GM21381 (cell line): Measurements from ENCODE around the gene ZNF319.

Experiments
- ATAC-seq: cut with Tn5 transposase; IDR thresholded peaks from one replicate; pipeline ENCODE4 v1.9.1; 2021; ENCODE audit warnings: mild to moderate bottlenecking, moderate library complexity; ENCODE audit not compliant: unreplicated experiment

The ZNF319 gene

GRCh38 chr16:58037365-58038057 lies 37.0 kb upstream of the ZNF319 start:
- no peak for ATAC-seq

GRCh38 chr16:58036943-58037342 lies 36.5 kb upstream of the ZNF319 start:
- no peak for ATAC-seq

GRCh38 chr16:58035356-58036170 lies 35.1 kb upstream of the ZNF319 start:
- no peak for ATAC-seq

- ATAC-seq, result no peak
Observed at GRCh38 chr16:58034774-58035173, 34.3 kb upstream of the ZNF319 start.

GRCh38 chr16:58034128-58034685 lies 33.7 kb upstream of the ZNF319 start:
- ATAC-seq, result no peak

- ATAC-seq, result no peak
Observed at GRCh38 chr16:58032710-58033293, 32.3 kb upstream of the ZNF319 start.

- no peak for ATAC-seq
Observed at GRCh38 chr16:58031016-58031800, 30.7 kb upstream of the ZNF319 start.

- ATAC-seq, result no peak
Observed at GRCh38 chr16:58030136-58030840, 29.8 kb upstream of the ZNF319 start.

GRCh38 chr16:58029410-58029809 lies 28.9 kb upstream of the ZNF319 start:
- no peak for ATAC-seq

- ATAC-seq, result no peak
Observed at GRCh38 chr16:58028541-58029070, 28.1 kb upstream of the ZNF319 start.

GRCh38 chr16:58027916-58028455 lies 27.5 kb upstream of the ZNF319 start:
- no peak for ATAC-seq

GRCh38 chr16:58027161-58027915 lies 26.9 kb upstream of the ZNF319 start:
- ATAC-seq, result no peak

GRCh38 chr16:58026705-58027160 lies 26.3 kb upstream of the ZNF319 start:
- ATAC-seq, result no peak

- no peak for ATAC-seq
Observed at GRCh38 chr16:58026139-58026704, 25.8 kb upstream of the ZNF319 start.

- ATAC-seq, result peak; percentile 65
Observed at GRCh38 chr16:58025351-58026138, 25.1 kb upstream of the ZNF319 start, which contains the start of gene MMP15. Gene MMP15, plus strand, starts transcription at chr16:58025754. Its CDS starts 597 bp downstream, at chr16:58026351.

GRCh38 chr16:58024486-58025350 lies 24.2 kb upstream of the ZNF319 start:
- no peak for ATAC-seq
